Peyer's patch (tissue), 4 donors: ENCODE measurements around the gene SDC3. TPM values are rescaled to one million over a fixed set of nuclear protein-coding genes. Genes with fewer than 3 reads are reported as not detected.

Source experiments
- DNase-seq, 3 donors: peaks; one replicate each; pipeline ENCODE4 v3.0.0-alpha.2; 2017 to 2019
- H3K27ac ChIP-seq, 4 donors: fragments of 200-600 bp; sonication (generic); one replicate each; pipeline ENCODE4 v1.5.1; 2016 to 2019
- H3K27me3 ChIP-seq, 2 donors: fragments of 200-600 bp; sonication (generic); one replicate each; pipeline ENCODE4 v1.5.1; 2019
- H3K36me3 ChIP-seq, 3 donors: fragments of 200-600 bp; sonication (generic); one replicate each; pipeline ENCODE4 v1.5.1; 2016 to 2019
- H3K4me1 ChIP-seq, 4 donors: fragments of 200-600 bp; sonication (generic); one replicate each; pipeline ENCODE4 v1.5.1; 2016 to 2019
- H3K4me3 ChIP-seq, 4 donors: fragments of 200-600 bp; sonication (generic); 1 replicate in 3 of 4; 2 replicates in 1 of 4; pipeline ENCODE4 v1.5.1; 2016 to 2019; ENCODE audit warnings: mild to moderate bottlenecking in 1 of 4
- H3K9me3 ChIP-seq, 4 donors: fragments of 200-600 bp; sonication (generic); one replicate each; pipeline ENCODE4 v1.5.1; 2016 to 2019; ENCODE audit warnings: mild to moderate bottlenecking in 1 of 4
- CTCF ChIP-seq, 6 experiments: fragments of 450-650 bp in 4 of 6; fragments of 200-600 bp in 2 of 6; sonication (generic) in 1 of 6; IDR thresholded peaks; one replicate each; pipeline ENCODE4 v1.5.1; 2017 to 2019; ENCODE audit warnings: antibody characterized with exemption in 6 of 6, mild to moderate bottlenecking in 3 of 6, moderate library complexity in 1 of 6
- POLR2A ChIP-seq, 2 donors: fragments of 450-650 bp; IDR thresholded peaks; one replicate each; pipeline ENCODE4 v1.5.1; 2017; ENCODE audit warnings: antibody characterized with exemption in 2 of 2, mild to moderate bottlenecking in 2 of 2, moderate library complexity in 2 of 2
- total RNA-seq, 4 donors: library from RNA; depleted of rRNA; stranded (reverse); fragments of >200 nt; gene quantifications; one replicate each; pipeline ENCODE4 v1.1.0, GENCODE V29; 2016

Gene SDC3
- total RNA-seq, 4 donors from 2014 or later, result 4.6 to 12.4 (median 8.9) TPM

- H3K27ac ChIP-seq, result peak overlapping the region in 2 of 4 donors; percentile 61 to 72
- no peak overlapping the region for H3K4me3 ChIP-seq
- peaks cover 0 to 42% (median 5%) of the 10 kb centered on the region in 4 donors for H3K4me1 ChIP-seq
- no peaks in the 10 kb centered on the region for H3K9me3 ChIP-seq
- no peaks in the 10 kb centered on the region for H3K36me3 ChIP-seq
- DNase-seq, result peak in 1 of 3 donors; percentile 11
- H3K27me3 ChIP-seq, result peaks cover 0 to 8% of the 10 kb centered on the region in 2 donors
- TF ChIP-seq POLR2A (IDR thresholded peaks at IDR 0.05) (no peak), CTCF (IDR thresholded peaks at IDR 0.05) (no peak)
Measured at GRCh38 chr1:30903343-30904034, 5.1 kb downstream of the SDC3 start.

- Histone ChIP-seq H3K27ac (peak overlapping the region in 2 of 4 donors; percentile 61 to 72), H3K27me3 (peaks cover 0 to 4% of the 10 kb centered on the region in 2 donors), H3K36me3 (no peaks in the 10 kb centered on the region), H3K4me3 (no peak overlapping the region), H3K4me1 (peaks cover 0 to 38% (median 3%) of the 10 kb centered on the region in 4 donors), H3K9me3 (no peaks in the 10 kb centered on the region)
- TF ChIP-seq POLR2A (IDR thresholded peaks at IDR 0.05) (no peak), CTCF (IDR thresholded peaks at IDR 0.05) (no peak)
- peak in 1 of 3 donors; percentile 24 for DNase-seq
Measured at GRCh38 chr1:30902593-30903290, 5.8 kb downstream of the SDC3 start.

GRCh38 chr1:30901798-30902581, 6.6 kb downstream of the SDC3 start:
- DNase-seq, result no peak
- Histone ChIP-seq H3K4me3 (no peak overlapping the region), H3K27me3 (no peaks in the 10 kb centered on the region), H3K9me3 (no peaks in the 10 kb centered on the region), H3K36me3 (no peaks in the 10 kb centered on the region), H3K27ac (peak overlapping the region in 3 of 4 donors; percentile 25 to 72 (median 61)), H3K4me1 (peaks cover 0 to 30% (median 0%) of the 10 kb centered on the region in 4 donors)
- TF ChIP-seq CTCF (IDR thresholded peaks at IDR 0.05) (no peak), POLR2A (IDR thresholded peaks at IDR 0.05) (no peak)

- H3K27me3 ChIP-seq, result no peaks in the 10 kb centered on the region
- no peaks in the 10 kb centered on the region for H3K36me3 ChIP-seq
- TF ChIP-seq POLR2A (IDR thresholded peaks at IDR 0.05) (no peak), CTCF (IDR thresholded peaks at IDR 0.05) (no peak)
- no peak for DNase-seq
- H3K27ac ChIP-seq, result peak overlapping the region in 2 of 4 donors; percentile 61 to 72
- H3K9me3 ChIP-seq, result no peaks in the 10 kb centered on the region
- peaks cover 0 to 30% (median 0%) of the 10 kb centered on the region in 4 donors for H3K4me1 ChIP-seq
- no peak overlapping the region for H3K4me3 ChIP-seq
Measured at GRCh38 chr1:30900931-30901560, 7.5 kb downstream of the SDC3 start.

GRCh38 chr1:30900486-30900885, 8.1 kb downstream of the SDC3 start:
- Histone ChIP-seq H3K27ac (no peak overlapping the region), H3K4me1 (peaks cover 0 to 30% (median 0%) of the 10 kb centered on the region in 4 donors), H3K27me3 (no peaks in the 10 kb centered on the region)

More at GRCh38 chr1:30900486-30900885, 8.1 kb downstream of the SDC3 start:
- no peak overlapping the region for H3K4me3 ChIP-seq
- DNase-seq, result no peak
- no peak for TF ChIP-seq CTCF (IDR thresholded peaks at IDR 0.05)
- no peak for TF ChIP-seq POLR2A (IDR thresholded peaks at IDR 0.05)
- no peaks in the 10 kb centered on the region for H3K36me3 ChIP-seq
- H3K9me3 ChIP-seq, result no peaks in the 10 kb centered on the region
